Osteoblast (primary cell): ENCODE results near the gene YAE1. TPM values are rescaled to one million over a fixed set of nuclear protein-coding genes. Genes with fewer than 3 reads are reported as not detected.

Source experiments
- DNase-seq: peaks from one replicate; pipeline ENCODE4 v3.0.0; 2011; ENCODE audit warnings: low spot score, mixed read lengths; ENCODE audit not compliant: insufficient read length; ENCODE audit errors: missing footprints
- H2AFZ ChIP-seq: 2 replicates; pipeline ENCODE4 v1.6.0; 2011; ENCODE audit warnings: mild to moderate bottlenecking, low read length
- H3K27ac ChIP-seq: 2 replicates; pipeline ENCODE4 v1.5.1; 2011; ENCODE audit warnings: mild to moderate bottlenecking, low read depth, low read length, moderate library complexity
- H3K27me3 ChIP-seq: 2 replicates; pipeline ENCODE4 v1.6.0; 2012; ENCODE audit warnings: mild to moderate bottlenecking, control low read depth, inconsistent platforms, low read length, moderate library complexity; ENCODE audit not compliant: insufficient read depth
- H3K36me3 ChIP-seq: 2 replicates; pipeline ENCODE4 v1.5.1; 2011; ENCODE audit warnings: mild to moderate bottlenecking, low read length, control low read depth, moderate library complexity; ENCODE audit not compliant: insufficient read depth
- H3K4me1 ChIP-seq: 2 replicates; pipeline ENCODE4 v1.5.1; 2011; ENCODE audit warnings: mild to moderate bottlenecking, low read length, control low read depth, moderate library complexity; ENCODE audit not compliant: insufficient read depth
- H3K4me2 ChIP-seq: 2 replicates; pipeline ENCODE4 v1.6.0; 2011; ENCODE audit warnings: mild to moderate bottlenecking, low read length; ENCODE audit not compliant: insufficient read depth
- H3K4me3 ChIP-seq: fragments of 200-600 bp; sonication (generic); 3 replicates; pipeline ENCODE4 v1.5.1; 2012; ENCODE audit warnings: mild to moderate bottlenecking, low read length, inconsistent platforms; ENCODE audit not compliant: insufficient read depth
- H3K79me2 ChIP-seq: 2 replicates; pipeline ENCODE4 v1.6.0; 2012; ENCODE audit warnings: mild to moderate bottlenecking, low read length, control low read depth, inconsistent platforms; ENCODE audit not compliant: insufficient read depth
- H3K9me3 ChIP-seq: 2 replicates; pipeline ENCODE4 v1.5.1; 2011; ENCODE audit warnings: low read depth, low read length, control low read depth
- H4K20me1 ChIP-seq: 2 replicates; pipeline ENCODE4 v1.6.0; 2012; ENCODE audit warnings: mild to moderate bottlenecking, low read length, control low read depth; ENCODE audit not compliant: insufficient read depth
- total RNA-seq: library from RNA; depleted of rRNA; stranded (reverse); fragments of >200 nt; gene quantifications from 2 replicates; pipeline ENCODE4 v1.2.3, GENCODE V29; 2012
- TF ChIP-seq, protein P1 (sequence below): IDR thresholded peaks from 2 replicates; pipeline ENCODE4 v1.5.1; 2011; ENCODE audit warnings: mild to moderate bottlenecking, low read depth, low read length, moderate library complexity; ENCODE audit errors: extremely low read depth

Gene YAE1
- total RNA-seq, 1 donor: 29.0 TPM

DNA sequence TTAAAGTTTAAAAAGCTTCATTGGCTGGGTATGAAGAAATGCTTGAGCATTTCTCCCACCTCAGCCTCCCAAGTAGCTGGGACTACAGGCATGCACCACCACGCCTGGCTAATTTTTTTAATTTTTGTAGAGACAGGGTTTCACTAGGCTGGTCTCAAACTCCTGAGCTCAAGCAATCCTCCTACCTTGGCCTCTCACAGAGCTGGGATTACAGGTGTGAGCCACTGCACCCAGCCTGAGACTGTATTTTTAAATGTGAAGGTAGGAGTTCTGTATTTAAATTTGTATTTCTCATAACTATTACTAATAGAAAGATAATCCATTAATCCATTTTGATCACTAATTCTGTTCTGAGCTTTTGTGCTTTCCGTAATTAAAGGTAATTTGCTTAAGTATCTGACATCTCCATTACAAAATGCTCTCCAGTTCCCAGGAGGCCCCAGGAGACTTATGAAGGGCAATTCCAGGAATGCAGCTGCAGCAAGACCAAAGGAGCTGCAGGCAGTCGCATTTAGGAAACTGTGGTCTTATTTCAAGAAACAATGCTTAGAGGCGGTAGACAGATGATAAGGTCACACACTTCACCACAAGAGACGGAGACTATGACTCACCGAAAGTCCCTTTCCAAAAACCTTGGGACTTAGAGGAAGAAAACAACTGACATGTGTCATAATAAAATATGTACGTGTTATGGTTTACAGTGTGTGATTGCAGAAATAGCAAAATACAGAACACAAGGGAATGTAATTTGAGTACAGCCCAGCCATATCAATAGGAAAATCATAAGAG lies 23.3 kb downstream of the YAE1 start:
- Histone ChIP-seq H4K20me1 (no peaks in the 10 kb centered on the region), H3K36me3 (no peaks in the 10 kb centered on the region), H3K79me2 (no peaks in the 10 kb centered on the region), H3K27me3 (no peaks in the 10 kb centered on the region), H3K4me3 (no peak overlapping the region), H3K27ac (peak overlapping the region; percentile 32), H3K4me1 (peaks cover 21% of the 10 kb centered on the region), H2AFZ (no peak overlapping the region), H3K4me2 (peak overlapping the region; percentile 5), H3K9me3 (no peaks in the 10 kb centered on the region)
- peak; percentile 82 for DNase-seq
- TF ChIP-seq, protein P1, sequence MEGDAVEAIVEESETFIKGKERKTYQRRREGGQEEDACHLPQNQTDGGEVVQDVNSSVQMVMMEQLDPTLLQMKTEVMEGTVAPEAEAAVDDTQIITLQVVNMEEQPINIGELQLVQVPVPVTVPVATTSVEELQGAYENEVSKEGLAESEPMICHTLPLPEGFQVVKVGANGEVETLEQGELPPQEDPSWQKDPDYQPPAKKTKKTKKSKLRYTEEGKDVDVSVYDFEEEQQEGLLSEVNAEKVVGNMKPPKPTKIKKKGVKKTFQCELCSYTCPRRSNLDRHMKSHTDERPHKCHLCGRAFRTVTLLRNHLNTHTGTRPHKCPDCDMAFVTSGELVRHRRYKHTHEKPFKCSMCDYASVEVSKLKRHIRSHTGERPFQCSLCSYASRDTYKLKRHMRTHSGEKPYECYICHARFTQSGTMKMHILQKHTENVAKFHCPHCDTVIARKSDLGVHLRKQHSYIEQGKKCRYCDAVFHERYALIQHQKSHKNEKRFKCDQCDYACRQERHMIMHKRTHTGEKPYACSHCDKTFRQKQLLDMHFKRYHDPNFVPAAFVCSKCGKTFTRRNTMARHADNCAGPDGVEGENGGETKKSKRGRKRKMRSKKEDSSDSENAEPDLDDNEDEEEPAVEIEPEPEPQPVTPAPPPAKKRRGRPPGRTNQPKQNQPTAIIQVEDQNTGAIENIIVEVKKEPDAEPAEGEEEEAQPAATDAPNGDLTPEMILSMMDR: no peak

DNA sequence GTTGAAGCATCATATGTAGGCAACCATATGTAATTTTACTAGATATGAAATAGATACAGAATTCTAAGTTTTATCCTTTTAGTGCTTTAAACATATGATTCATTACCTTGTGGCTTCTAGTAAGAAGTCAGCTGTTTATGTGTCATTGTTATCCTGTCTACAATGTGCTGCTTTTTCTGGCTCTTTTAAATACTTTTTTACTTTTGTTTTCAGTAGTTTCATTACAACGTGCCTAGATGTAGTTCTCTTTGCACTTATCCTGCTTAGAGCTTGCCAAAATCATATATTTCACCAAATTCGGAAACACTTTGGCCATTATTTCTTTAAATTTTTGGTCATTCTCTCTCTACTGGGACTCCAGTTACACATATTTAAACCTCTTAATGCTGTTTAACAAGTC lies 26.4 kb downstream of the YAE1 start:
- DNase-seq: peak; percentile 88
- TF ChIP-seq, protein P1: no peak
- peak overlapping the region; percentile 96 for H3K27ac ChIP-seq
- H4K20me1 ChIP-seq: no peaks in the 10 kb centered on the region
- no peaks in the 10 kb centered on the region for H3K79me2 ChIP-seq
- H2AFZ ChIP-seq: peak overlapping the region; percentile 64
- peaks cover 18% of the 10 kb centered on the region for H3K4me1 ChIP-seq
- H3K4me3 ChIP-seq: peak overlapping the region; percentile 46
- H3K36me3 ChIP-seq: no peaks in the 10 kb centered on the region
- H3K9me3 ChIP-seq: no peaks in the 10 kb centered on the region
- no peaks in the 10 kb centered on the region for H3K27me3 ChIP-seq
- peak overlapping the region; percentile 81 for H3K4me2 ChIP-seq

GRCh38 chr7:39594988-39595620 lies 28.9 kb downstream of the YAE1 start:
- no peaks in the 10 kb centered on the region for H4K20me1 ChIP-seq
- peaks cover 13% of the 10 kb centered on the region for H3K4me1 ChIP-seq
- no peak for DNase-seq
- H3K27me3 ChIP-seq: no peaks in the 10 kb centered on the region
- H3K9me3 ChIP-seq: no peaks in the 10 kb centered on the region
- H3K36me3 ChIP-seq: no peaks in the 10 kb centered on the region
- H3K4me3 ChIP-seq: no peak overlapping the region
- peak overlapping the region; percentile 7 for H2AFZ ChIP-seq
- TF ChIP-seq, protein P1: no peak
- no peak overlapping the region for H3K4me2 ChIP-seq
- H3K27ac ChIP-seq: no peak overlapping the region
- H3K79me2 ChIP-seq: no peaks in the 10 kb centered on the region

GRCh38 chr7:39602351-39602750 lies 36.1 kb downstream of the YAE1 start:
- no peak overlapping the region for H3K4me3 ChIP-seq

More at GRCh38 chr7:39602351-39602750, 36.1 kb downstream of the YAE1 start:
- DNase-seq: peak; percentile 74
- no peaks in the 10 kb centered on the region for H3K27me3 ChIP-seq
- no peaks in the 10 kb centered on the region for H3K9me3 ChIP-seq
- no peaks in the 10 kb centered on the region for H3K79me2 ChIP-seq
- H3K36me3 ChIP-seq: no peaks in the 10 kb centered on the region
- H4K20me1 ChIP-seq: no peaks in the 10 kb centered on the region
- H2AFZ ChIP-seq: no peak overlapping the region
- H3K4me2 ChIP-seq: peak overlapping the region; percentile 52
- H3K27ac ChIP-seq: peak overlapping the region; percentile 42
- TF ChIP-seq, protein P1: no peak
- peaks cover 11% of the 10 kb centered on the region for H3K4me1 ChIP-seq
